Skeletal muscle tissue (tissue), 4 donors: ENCODE results near the gene ARF6. TPM values are rescaled to one million over a fixed set of nuclear protein-coding genes. Genes with fewer than 3 reads are reported as not detected.

Experiments used
- H3K27ac ChIP-seq: one replicate; pipeline ENCODE4 v1.7.0; 2013; ENCODE audit warnings: mild to moderate bottlenecking, low read depth, low read length, inconsistent platforms
- H3K27me3 ChIP-seq, 3 donors: one replicate each; pipeline ENCODE4 v1.7.0; 2013; ENCODE audit warnings: low read length in 3 of 3; ENCODE audit not compliant: control insufficient read depth in 3 of 3, insufficient read depth in 3 of 3
- H3K36me3 ChIP-seq, 3 donors: one replicate each; pipeline ENCODE4 v1.7.0; 2013; ENCODE audit warnings: low read length in 3 of 3; ENCODE audit not compliant: control insufficient read depth in 3 of 3, insufficient read depth in 3 of 3
- H3K4me1 ChIP-seq, 3 donors: one replicate each; pipeline ENCODE4 v1.7.0; 2013; ENCODE audit warnings: low read length in 3 of 3, mild to moderate bottlenecking in 3 of 3; ENCODE audit not compliant: control insufficient read depth in 3 of 3, insufficient read depth in 3 of 3
- H3K4me3 ChIP-seq, 3 donors: one replicate each; pipeline ENCODE4 v1.7.0; 2013; ENCODE audit warnings: low read length in 3 of 3
- H3K9ac ChIP-seq, 3 donors: one replicate each; pipeline ENCODE4 v1.7.0; 2013; ENCODE audit warnings: low read length in 3 of 3, mild to moderate bottlenecking in 3 of 3, moderate library complexity in 2 of 3, low read depth in 1 of 3
- H3K9me3 ChIP-seq, 3 donors: one replicate each; pipeline ENCODE4 v1.7.0; 2013; ENCODE audit warnings: low read length in 3 of 3; ENCODE audit not compliant: control insufficient read depth in 3 of 3
- total RNA-seq: library from RNA; depleted of rRNA; stranded (reverse); fragments of >200 nt; gene quantifications from one replicate; pipeline ENCODE4 v1.2.3, GENCODE V29; 2014
- donor health status: Osteomylitis.

Gene ARF6
- 24.5 TPM for total RNA-seq

GRCh38 chr14:49892636-49893308 lies at the start of gene ARF6:
Gene ARF6 (plus strand): TSS chr14:49893082. CDS start chr14:49893737, 655 bp downstream.
- Histone ChIP-seq H3K27ac (peak within 1 kb of the TSS; percentile 99), H3K27me3 (no peaks in the 10 kb centered on the region), H3K36me3 (peaks cover 2 to 12% (median 5%) of the 10 kb centered on the region in 3 donors), H3K9ac (peak within 1 kb of the TSS; percentile 94 to 99 (median 95)), H3K4me3 (peak within 1 kb of the TSS; percentile 83 to 97 (median 92)), H3K9me3 (no peaks in the 10 kb centered on the region), H3K4me1 (peaks cover 9 to 37% (median 20%) of the 10 kb centered on the region in 3 donors)

- H3K9ac ChIP-seq, result no peak overlapping the region
- H3K36me3 ChIP-seq, result peaks cover 19 to 27% (median 22%) of the 10 kb centered on the region in 3 donors
- H3K4me1 ChIP-seq, result peaks cover 14 to 29% (median 14%) of the 10 kb centered on the region in 3 donors
- H3K27ac ChIP-seq, result no peak overlapping the region
- no peaks in the 10 kb centered on the region for H3K27me3 ChIP-seq
- H3K4me3 ChIP-seq, result no peak overlapping the region
- no peaks in the 10 kb centered on the region for H3K9me3 ChIP-seq
These were observed 43.6 kb upstream of the ARF6 start for GRCh38 chr14:49849213-49849847.

- Histone ChIP-seq H3K27me3 (no peaks in the 10 kb centered on the region), H3K9me3 (no peaks in the 10 kb centered on the region), H3K4me1 (peaks cover 14 to 29% (median 14%) of the 10 kb centered on the region in 3 donors), H3K36me3 (peaks cover 8 to 21% (median 11%) of the 10 kb centered on the region in 3 donors), H3K9ac (peak overlapping the region; percentile 99 to 100 (median 100)), H3K4me3 (peak overlapping the region; percentile 98 to 99 (median 99)), H3K27ac (peak overlapping the region; percentile 94)
These were observed 41.1 kb upstream of the ARF6 start for GRCh38 chr14:49851813-49852212.

GRCh38 chr14:49852301-49853157 lies 40.4 kb upstream of the ARF6 start, which contains the start of gene NEMF:
Gene NEMF (minus strand): TSS chr14:49852788. CDS start chr14:49852753, 35 bp downstream.
- Histone ChIP-seq H3K27me3 (no peaks in the 10 kb centered on the region), H3K4me3 (peak within 1 kb of the TSS; percentile 98 to 99 (median 99)), H3K4me1 (peaks cover 17 to 29% (median 19%) of the 10 kb centered on the region in 3 donors), H3K9me3 (no peaks in the 10 kb centered on the region), H3K36me3 (peaks cover 8 to 21% (median 11%) of the 10 kb centered on the region in 3 donors), H3K9ac (peak within 1 kb of the TSS; percentile 99 to 100 (median 100)), H3K27ac (peak within 1 kb of the TSS; percentile 94)

DNA sequence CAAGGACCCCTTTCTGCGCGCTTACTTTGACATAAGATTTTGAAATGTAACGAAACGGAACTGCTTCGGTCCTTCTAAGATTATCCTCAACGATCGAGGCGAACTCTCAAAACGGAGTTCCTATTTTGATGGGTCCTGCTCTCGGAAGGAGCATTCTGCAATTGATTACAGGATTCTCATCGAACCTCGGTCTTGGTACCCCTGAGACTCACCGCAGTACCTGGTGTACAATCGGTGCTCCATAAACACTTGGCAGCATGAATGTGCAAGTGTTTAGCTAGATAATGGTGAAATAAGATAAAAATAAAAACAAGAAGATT lies 39.8 kb upstream of the ARF6 start:
- Histone ChIP-seq H3K27me3 (no peaks in the 10 kb centered on the region), H3K36me3 (peaks cover 8 to 21% (median 11%) of the 10 kb centered on the region in 3 donors), H3K9me3 (no peaks in the 10 kb centered on the region), H3K9ac (peak overlapping the region; percentile 99 to 100 (median 100)), H3K4me3 (peak overlapping the region; percentile 98 to 99 (median 99)), H3K27ac (peak overlapping the region; percentile 94), H3K4me1 (peaks cover 17 to 29% (median 19%) of the 10 kb centered on the region in 3 donors)

DNA sequence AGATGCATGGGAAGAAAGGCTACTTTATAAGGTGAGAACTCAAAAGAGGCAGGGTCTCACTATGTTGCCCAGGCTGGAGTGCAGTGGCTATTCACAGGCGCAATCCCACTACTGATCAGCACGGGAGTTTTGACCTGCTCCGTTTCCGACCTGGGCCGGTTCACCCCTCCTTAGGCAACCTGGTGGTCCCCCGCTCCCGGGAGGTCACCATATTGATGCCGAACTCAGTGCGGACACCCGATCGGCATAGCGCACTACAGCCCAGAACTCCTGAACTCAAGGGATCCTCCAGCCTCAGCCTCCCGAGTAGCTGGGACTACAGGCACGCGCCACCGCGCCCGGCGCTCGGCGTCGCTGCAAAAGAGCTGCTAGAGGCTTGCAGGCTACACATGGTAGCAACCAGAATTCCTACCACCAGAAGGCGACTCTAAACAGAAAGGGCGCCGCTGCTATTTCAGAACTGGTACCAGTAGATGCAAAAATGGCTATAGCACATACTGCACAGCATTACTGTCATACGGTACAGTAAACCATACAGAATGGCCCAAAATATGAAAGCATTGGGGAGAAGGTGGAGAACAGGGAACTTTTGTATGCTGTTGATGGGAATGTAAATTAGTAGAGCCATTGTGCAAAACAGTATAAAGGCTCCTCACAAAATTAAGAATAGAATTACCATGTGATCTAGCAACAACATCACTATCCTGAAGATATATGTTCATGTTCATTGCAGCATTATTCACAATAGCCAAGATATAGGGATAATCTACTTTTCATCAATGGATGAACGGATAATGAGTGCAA lies 39.1 kb upstream of the ARF6 start:
- H3K9me3 ChIP-seq, result no peaks in the 10 kb centered on the region
- H3K27ac ChIP-seq, result no peak overlapping the region
- no peaks in the 10 kb centered on the region for H3K27me3 ChIP-seq
- H3K9ac ChIP-seq, result no peak overlapping the region
- H3K4me3 ChIP-seq, result peak overlapping the region; percentile 98 to 99 (median 99)
- peaks cover 8 to 20% (median 11%) of the 10 kb centered on the region in 3 donors for H3K36me3 ChIP-seq
- peaks cover 17 to 32% (median 19%) of the 10 kb centered on the region in 3 donors for H3K4me1 ChIP-seq

GRCh38 chr14:49857427-49858003 lies 35.4 kb upstream of the ARF6 start:
- no peaks in the 10 kb centered on the region for H3K9me3 ChIP-seq
- peak overlapping the region in 1 of 3 donors; percentile 2 for H3K4me3 ChIP-seq
- no peaks in the 10 kb centered on the region for H3K27me3 ChIP-seq
- peak overlapping the region; percentile 68 for H3K27ac ChIP-seq
- peak overlapping the region; percentile 23 to 34 (median 27) for H3K9ac ChIP-seq
- peaks cover 9 to 14% (median 13%) of the 10 kb centered on the region in 3 donors for H3K4me1 ChIP-seq
- H3K36me3 ChIP-seq, result peaks cover 0 to 1% (median 0%) of the 10 kb centered on the region in 3 donors

- H3K27ac ChIP-seq, result peak overlapping the region; percentile 68
- H3K27me3 ChIP-seq, result no peaks in the 10 kb centered on the region
- H3K9me3 ChIP-seq, result no peaks in the 10 kb centered on the region
- H3K9ac ChIP-seq, result peak overlapping the region in 1 of 3 donors; percentile 20
- no peak overlapping the region for H3K4me3 ChIP-seq
- H3K4me1 ChIP-seq, result peaks cover 11 to 13% (median 13%) of the 10 kb centered on the region in 3 donors
- H3K36me3 ChIP-seq, result peaks cover 0 to 2% (median 0%) of the 10 kb centered on the region in 3 donors
These were observed 34.5 kb upstream of the ARF6 start for GRCh38 chr14:49858383-49858782.
